ENCODE results near the gene TJP1.
A peak's percentile ranks its signal among the peaks of the same experiment; 100 is the strongest.
"Not testable (repeated sequence)": the region's sequence is repeated elsewhere in the genome, so short reads cannot be mapped to it uniquely, and the experiment has no call there.

The TJP1 gene

GRCh38 chr15:29747837-29748417 lies 74.3 kb downstream of the TJP1 start:
- H3K27me3 ChIP-seq (replicated peaks; ENCODE audit: control insufficient read depth, insufficient read depth, low read length) = no peaks in the 10 kb centered on the region
- H3K36me3 ChIP-seq (ENCODE audit: control insufficient read depth, insufficient read depth, low read length, severe bottlenecking) = no peaks in the 10 kb centered on the region
- H3K9ac ChIP-seq (ENCODE audit: low read length) = no peak overlapping the region
- no peak overlapping the region for H3K4me3 ChIP-seq (ENCODE audit: low read length)
- DNase-seq (ENCODE audit: low read depth) = peak; percentile 61
- no peaks in the 10 kb centered on the region for H3K9me3 ChIP-seq (ENCODE audit: control insufficient read depth, low read length)
- peaks cover 19% of the 10 kb centered on the region for H3K4me1 ChIP-seq (ENCODE audit: control insufficient read depth, insufficient read depth, low read length)

- Histone ChIP-seq H3K36me3 (ENCODE audit: control insufficient read depth, insufficient read depth, low read length, severe bottlenecking) (peaks cover 27% of the 10 kb centered on the region), H3K27me3 (replicated peaks; ENCODE audit: control insufficient read depth, insufficient read depth, low read length) (no peaks in the 10 kb centered on the region), H3K4me1 (ENCODE audit: control insufficient read depth, insufficient read depth, low read length) (peaks cover 3% of the 10 kb centered on the region), H3K4me3 (ENCODE audit: low read length) (no peak overlapping the region), H3K9me3 (ENCODE audit: control insufficient read depth, low read length) (no peaks in the 10 kb centered on the region), H3K9ac (ENCODE audit: low read length) (no peak overlapping the region)
- DNase-seq (ENCODE audit: low read depth) = no peak
Observed at GRCh38 chr15:29743475-29743874, 78.8 kb downstream of the TJP1 start.

- no peak for DNase-seq (ENCODE audit: low read depth)
- Histone ChIP-seq H3K4me1 (ENCODE audit: control insufficient read depth, insufficient read depth, low read length) (peaks cover 11% of the 10 kb centered on the region), H3K9ac (ENCODE audit: low read length) (no peak overlapping the region), H3K4me3 (ENCODE audit: low read length) (no peak overlapping the region), H3K36me3 (ENCODE audit: control insufficient read depth, insufficient read depth, low read length, severe bottlenecking) (peaks cover 41% of the 10 kb centered on the region), H3K9me3 (ENCODE audit: control insufficient read depth, low read length) (no peaks in the 10 kb centered on the region), H3K27me3 (replicated peaks; ENCODE audit: control insufficient read depth, insufficient read depth, low read length) (no peaks in the 10 kb centered on the region)
Observed at GRCh38 chr15:29740692-29741311, 81.5 kb downstream of the TJP1 start.

- peaks cover 65% of the 10 kb centered on the region for H3K36me3 ChIP-seq (ENCODE audit: control insufficient read depth, insufficient read depth, low read length, severe bottlenecking)
- no peak for DNase-seq (ENCODE audit: low read depth)
- H3K4me3 ChIP-seq (ENCODE audit: low read length) = no peak overlapping the region
- H3K27me3 ChIP-seq (replicated peaks; ENCODE audit: control insufficient read depth, insufficient read depth, low read length) = no peaks in the 10 kb centered on the region
- no peak overlapping the region for H3K9ac ChIP-seq (ENCODE audit: low read length)
- no peaks in the 10 kb centered on the region for H3K9me3 ChIP-seq (ENCODE audit: control insufficient read depth, low read length)
- H3K4me1 ChIP-seq (ENCODE audit: control insufficient read depth, insufficient read depth, low read length) = peaks cover 22% of the 10 kb centered on the region
Observed at GRCh38 chr15:29736744-29737020, 85.6 kb downstream of the TJP1 start.

GRCh38 chr15:29736012-29736743 lies 86.1 kb downstream of the TJP1 start:
- H3K9me3 ChIP-seq (ENCODE audit: control insufficient read depth, low read length) = no peaks in the 10 kb centered on the region
- no peak overlapping the region for H3K4me3 ChIP-seq (ENCODE audit: low read length)
- H3K9ac ChIP-seq (ENCODE audit: low read length) = no peak overlapping the region
- peaks cover 65% of the 10 kb centered on the region for H3K36me3 ChIP-seq (ENCODE audit: control insufficient read depth, insufficient read depth, low read length, severe bottlenecking)
- peaks cover 22% of the 10 kb centered on the region for H3K4me1 ChIP-seq (ENCODE audit: control insufficient read depth, insufficient read depth, low read length)
- H3K27me3 ChIP-seq (replicated peaks; ENCODE audit: control insufficient read depth, insufficient read depth, low read length) = no peaks in the 10 kb centered on the region
- no peak for DNase-seq (ENCODE audit: low read depth)

- Histone ChIP-seq H3K36me3 (ENCODE audit: control insufficient read depth, insufficient read depth, low read length, severe bottlenecking) (peaks cover 61% of the 10 kb centered on the region), H3K9ac (ENCODE audit: low read length) (no peak overlapping the region), H3K4me3 (ENCODE audit: low read length) (no peak overlapping the region), H3K4me1 (ENCODE audit: control insufficient read depth, insufficient read depth, low read length) (peaks cover 22% of the 10 kb centered on the region), H3K9me3 (ENCODE audit: control insufficient read depth, low read length) (no peaks in the 10 kb centered on the region), H3K27me3 (replicated peaks; ENCODE audit: control insufficient read depth, insufficient read depth, low read length) (no peaks in the 10 kb centered on the region)
- DNase-seq (ENCODE audit: low read depth) = no peak
Observed at GRCh38 chr15:29734917-29735572, 87.2 kb downstream of the TJP1 start.

GRCh38 chr15:29731865-29732264 lies 90.4 kb downstream of the TJP1 start:
- H3K36me3 ChIP-seq (ENCODE audit: control insufficient read depth, insufficient read depth, low read length, severe bottlenecking) = peaks cover 67% of the 10 kb centered on the region

GRCh38 chr15:29730471-29730870 lies 91.8 kb downstream of the TJP1 start:
- not testable (repeated sequence) for H3K9me3 ChIP-seq (ENCODE audit: control insufficient read depth, low read length); H3K9ac ChIP-seq (ENCODE audit: low read length); H3K27me3 ChIP-seq (replicated peaks; ENCODE audit: control insufficient read depth, insufficient read depth, low read length); H3K4me1 ChIP-seq (ENCODE audit: control insufficient read depth, insufficient read depth, low read length); DNase-seq (ENCODE audit: low read depth); H3K4me3 ChIP-seq (ENCODE audit: low read length)
- H3K36me3 ChIP-seq (ENCODE audit: control insufficient read depth, insufficient read depth, low read length, severe bottlenecking) = peaks cover 77% of the 10 kb centered on the region

More at GRCh38 chr15:29731865-29732264, 90.4 kb downstream of the TJP1 start:
- Histone ChIP-seq H3K4me3 (ENCODE audit: low read length) (no peak overlapping the region), H3K9me3 (ENCODE audit: control insufficient read depth, low read length) (no peaks in the 10 kb centered on the region), H3K4me1 (ENCODE audit: control insufficient read depth, insufficient read depth, low read length) (peaks cover 22% of the 10 kb centered on the region), H3K9ac (ENCODE audit: low read length) (no peak overlapping the region), H3K27me3 (replicated peaks; ENCODE audit: control insufficient read depth, insufficient read depth, low read length) (no peaks in the 10 kb centered on the region)
- no peak for DNase-seq (ENCODE audit: low read depth)

GRCh38 chr15:29728418-29728817 lies 93.8 kb downstream of the TJP1 start:
- H3K27me3 ChIP-seq (replicated peaks; ENCODE audit: control insufficient read depth, insufficient read depth, low read length) = no peaks in the 10 kb centered on the region
- no peak overlapping the region for H3K4me3 ChIP-seq (ENCODE audit: low read length)
- DNase-seq (ENCODE audit: low read depth) = no peak
- H3K36me3 ChIP-seq (ENCODE audit: control insufficient read depth, insufficient read depth, low read length, severe bottlenecking) = peaks cover 87% of the 10 kb centered on the region
- no peaks in the 10 kb centered on the region for H3K9me3 ChIP-seq (ENCODE audit: control insufficient read depth, low read length)
- H3K9ac ChIP-seq (ENCODE audit: low read length) = no peak overlapping the region
- H3K4me1 ChIP-seq (ENCODE audit: control insufficient read depth, insufficient read depth, low read length) = no peaks in the 10 kb centered on the region

GRCh38 chr15:29727871-29728270 lies 94.4 kb downstream of the TJP1 start:
- H3K4me3 ChIP-seq (ENCODE audit: low read length) = no peak overlapping the region
- H3K4me1 ChIP-seq (ENCODE audit: control insufficient read depth, insufficient read depth, low read length) = no peaks in the 10 kb centered on the region
- H3K27me3 ChIP-seq (replicated peaks; ENCODE audit: control insufficient read depth, insufficient read depth, low read length) = no peaks in the 10 kb centered on the region
- peaks cover 87% of the 10 kb centered on the region for H3K36me3 ChIP-seq (ENCODE audit: control insufficient read depth, insufficient read depth, low read length, severe bottlenecking)
- no peaks in the 10 kb centered on the region for H3K9me3 ChIP-seq (ENCODE audit: control insufficient read depth, low read length)
- no peak overlapping the region for H3K9ac ChIP-seq (ENCODE audit: low read length)
- DNase-seq (ENCODE audit: low read depth) = no peak

- no peak for DNase-seq (ENCODE audit: low read depth)
- Histone ChIP-seq H3K27me3 (replicated peaks; ENCODE audit: control insufficient read depth, insufficient read depth, low read length) (no peaks in the 10 kb centered on the region), H3K9me3 (ENCODE audit: control insufficient read depth, low read length) (peaks cover 11% of the 10 kb centered on the region), H3K9ac (ENCODE audit: low read length) (no peak overlapping the region), H3K36me3 (ENCODE audit: control insufficient read depth, insufficient read depth, low read length, severe bottlenecking) (peaks cover 85% of the 10 kb centered on the region), H3K4me3 (ENCODE audit: low read length) (no peak overlapping the region), H3K4me1 (ENCODE audit: control insufficient read depth, insufficient read depth, low read length) (no peaks in the 10 kb centered on the region)
Observed at GRCh38 chr15:29726553-29726952, 95.7 kb downstream of the TJP1 start.
